Mesendoderm (in vitro differentiated cells): ENCODE results near the gene SLC15A2.

Experiments used
- DNase-seq: peaks from one replicate; pipeline ENCODE4 v3.0.0; 2013
- H2AK5ac ChIP-seq: 2 replicates; pipeline ENCODE4 v1.6.1; 2013; ENCODE audit warnings: low read length, inconsistent platforms
- H2BK120ac ChIP-seq: 2 replicates; pipeline ENCODE4 v1.6.1; 2013; ENCODE audit warnings: low read depth, mild to moderate bottlenecking, low read length, moderate library complexity, mixed read lengths
- H2BK15ac ChIP-seq: replicated peaks from 2 replicates; pipeline ENCODE4 v1.6.1; 2013; ENCODE audit warnings: low read depth, mild to moderate bottlenecking, moderate library complexity
- H2BK5ac ChIP-seq: 2 replicates; pipeline ENCODE4 v1.6.1; 2013; ENCODE audit warnings: low read length, inconsistent platforms
- H3K18ac ChIP-seq: 2 replicates; pipeline ENCODE4 v1.6.1; 2013; ENCODE audit warnings: mild to moderate bottlenecking, low read length, mixed read lengths
- H3K23ac ChIP-seq: one replicate; pipeline ENCODE4 v1.6.1; 2013; ENCODE audit warnings: low read length
- H3K27ac ChIP-seq: 2 replicates; pipeline ENCODE4 v1.5.1; 2013; ENCODE audit warnings: low read depth, mild to moderate bottlenecking, inconsistent platforms, low read length, moderate library complexity
- H3K27me3 ChIP-seq: 2 replicates; pipeline ENCODE4 v1.6.1; 2013; ENCODE audit warnings: low read length, control low read depth, mild to moderate bottlenecking, inconsistent platforms; ENCODE audit not compliant: insufficient read depth, poor library complexity
- H3K36me3 ChIP-seq: 2 replicates; pipeline ENCODE4 v1.6.1; 2013; ENCODE audit warnings: low read length, inconsistent platforms; ENCODE audit not compliant: control insufficient read depth, insufficient read depth
- H3K4ac ChIP-seq: one replicate; pipeline ENCODE4 v1.6.1; 2013; ENCODE audit warnings: low read depth, mild to moderate bottlenecking, low read length, moderate library complexity
- H3K4me1 ChIP-seq: 2 replicates; pipeline ENCODE4 v1.6.1; 2013; ENCODE audit warnings: low read depth, low read length, inconsistent platforms; ENCODE audit not compliant: control insufficient read depth
- H3K4me2 ChIP-seq: 2 replicates; pipeline ENCODE4 v1.6.1; 2013; ENCODE audit warnings: low read length
- H3K4me3 ChIP-seq: 2 replicates; pipeline ENCODE4 v1.5.1; 2013; ENCODE audit warnings: mild to moderate bottlenecking, low read length
- H3K56ac ChIP-seq: one replicate; pipeline ENCODE4 v1.6.1; 2013; ENCODE audit warnings: low read length
- H3K79me1 ChIP-seq: 2 replicates; pipeline ENCODE4 v1.6.1; 2013; ENCODE audit warnings: low read length, inconsistent platforms
- H3K79me2 ChIP-seq: 2 replicates; pipeline ENCODE4 v1.6.1; 2013; ENCODE audit warnings: mild to moderate bottlenecking, low read length; ENCODE audit not compliant: control insufficient read depth, insufficient read depth
- H3K9ac ChIP-seq: 2 replicates; pipeline ENCODE4 v1.6.1; 2013; ENCODE audit warnings: low read length, inconsistent platforms
- H4K5ac ChIP-seq: one replicate; pipeline ENCODE4 v1.6.1; 2013; ENCODE audit warnings: low read length
- H4K8ac ChIP-seq: one replicate; pipeline ENCODE4 v1.6.1; 2013; ENCODE audit warnings: low read depth, mild to moderate bottlenecking, control low read depth, low read length, moderate library complexity
- WGBS: extraction: QIAGEN DNeasy Blood & Tissue Kit; methylation state at CpG from one replicate; pipeline ENCODE4 v1.1.7; 2013; ENCODE audit warnings: low lambda C conversion rate, missing lambda C conversion rate; ENCODE audit not compliant: insufficient coverage; ENCODE audit errors: extremely low coverage; 5-methylcytosine and 5-hydroxymethylcytosine counted together

The SLC15A2 gene

GRCh38 chr3:121989943-121990342, 95.7 kb downstream of the SLC15A2 start:
- H3K79me2 ChIP-seq = no peaks in the 10 kb centered on the region
- no peak overlapping the region for H3K18ac ChIP-seq
- peak; percentile 76 for DNase-seq
- no peaks in the 10 kb centered on the region for H3K4me1 ChIP-seq
- H3K27me3 ChIP-seq = no peaks in the 10 kb centered on the region
- H3K23ac ChIP-seq = no peak overlapping the region
- H2BK5ac ChIP-seq = no peak overlapping the region
- H3K9ac ChIP-seq = no peak overlapping the region
- no peak overlapping the region for H4K5ac ChIP-seq
- no peak overlapping the region for H3K27ac ChIP-seq
- H3K79me1 ChIP-seq = no peaks in the 10 kb centered on the region
- H3K4me2 ChIP-seq = no peak overlapping the region
- H4K8ac ChIP-seq = no peak overlapping the region
- no peak overlapping the region for H3K56ac ChIP-seq
- no peak overlapping the region for H3K4me3 ChIP-seq
- H3K4ac ChIP-seq = no peak overlapping the region
- H2AK5ac ChIP-seq = no peak overlapping the region
- H2BK120ac ChIP-seq = no peak overlapping the region
- H3K36me3 ChIP-seq = no peaks in the 10 kb centered on the region
- no peak overlapping the region for H2BK15ac ChIP-seq

DNA sequence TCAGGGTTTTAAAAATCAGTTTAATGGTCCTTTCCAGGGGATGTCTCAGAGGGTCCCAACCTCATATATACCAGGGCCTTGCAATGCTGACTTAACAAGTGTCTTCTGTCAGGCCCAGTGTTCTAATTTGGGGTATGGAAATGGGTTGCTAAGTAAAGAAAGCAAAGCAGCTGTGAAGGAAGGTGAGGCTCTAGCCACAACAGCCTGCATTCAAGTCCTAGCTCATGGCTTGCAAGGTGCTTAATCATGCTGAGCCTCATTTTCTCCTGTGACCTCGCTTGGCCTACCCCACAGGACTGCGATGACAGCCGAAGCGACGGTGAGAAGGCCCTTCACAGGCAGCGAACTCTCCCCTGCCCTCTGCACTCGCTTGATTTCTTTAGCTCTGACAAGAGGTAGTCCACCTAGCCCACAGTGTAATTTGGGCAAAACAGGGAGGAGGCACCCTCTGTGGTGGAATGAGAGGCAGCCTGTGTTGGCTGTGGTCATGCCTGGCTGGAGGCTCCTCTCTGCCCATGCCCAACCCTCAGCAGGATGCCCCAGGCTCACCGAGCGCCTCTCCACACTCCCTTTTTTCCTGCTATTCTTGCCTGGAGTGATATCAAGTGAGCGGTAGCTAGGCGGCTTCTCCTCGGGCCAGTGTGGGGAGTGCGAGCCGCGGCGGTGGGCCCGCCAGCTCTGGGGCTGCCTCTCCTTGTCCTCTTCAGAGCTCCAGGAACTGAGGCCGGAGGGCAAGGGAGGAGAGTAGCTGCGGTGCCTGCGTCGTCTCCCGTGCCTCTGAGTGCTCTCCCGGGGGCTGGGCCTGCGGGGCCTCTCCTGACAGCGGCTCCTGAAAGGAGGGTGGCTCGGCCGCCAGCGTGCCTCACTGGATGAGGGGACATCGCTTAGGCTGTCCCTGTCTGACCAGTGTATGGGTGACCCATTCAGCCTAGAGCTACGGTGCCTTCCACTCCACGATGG, 98.7 kb downstream of the SLC15A2 start:
- Histone ChIP-seq H3K23ac (no peak overlapping the region), H4K5ac (no peak overlapping the region), H2BK120ac (no peak overlapping the region), H2AK5ac (no peak overlapping the region), H2BK15ac (no peak overlapping the region), H3K4me2 (no peak overlapping the region), H3K36me3 (no peaks in the 10 kb centered on the region), H3K27me3 (no peaks in the 10 kb centered on the region), H3K56ac (peak overlapping the region; percentile 31), H3K4me3 (no peak overlapping the region), H3K18ac (no peak overlapping the region), H3K9ac (no peak overlapping the region), H3K79me2 (no peaks in the 10 kb centered on the region), H3K4me1 (no peaks in the 10 kb centered on the region), H4K8ac (no peak overlapping the region), H2BK5ac (no peak overlapping the region), H3K4ac (no peak overlapping the region), H3K79me1 (no peaks in the 10 kb centered on the region), H3K27ac (no peak overlapping the region)
- DNase-seq = no peak
- WGBS = no CpG with 5 or more reads among the region's 31 CpGs
